Activated CD4-positive, alpha-beta T cell treated with anti-CD3 and anti-CD28 coated beads for 1 hour (primary cell): ENCODE results near the gene C2orf92.

Source experiments
- DNase-seq: peaks from one replicate; pipeline ENCODE4 v3.0.0-alpha.2; 2020

C2orf92 gene

GRCh38 chr2:97732436-97733340 lies 63.2 kb downstream of the C2orf92 start:
- no peak for DNase-seq

DNA sequence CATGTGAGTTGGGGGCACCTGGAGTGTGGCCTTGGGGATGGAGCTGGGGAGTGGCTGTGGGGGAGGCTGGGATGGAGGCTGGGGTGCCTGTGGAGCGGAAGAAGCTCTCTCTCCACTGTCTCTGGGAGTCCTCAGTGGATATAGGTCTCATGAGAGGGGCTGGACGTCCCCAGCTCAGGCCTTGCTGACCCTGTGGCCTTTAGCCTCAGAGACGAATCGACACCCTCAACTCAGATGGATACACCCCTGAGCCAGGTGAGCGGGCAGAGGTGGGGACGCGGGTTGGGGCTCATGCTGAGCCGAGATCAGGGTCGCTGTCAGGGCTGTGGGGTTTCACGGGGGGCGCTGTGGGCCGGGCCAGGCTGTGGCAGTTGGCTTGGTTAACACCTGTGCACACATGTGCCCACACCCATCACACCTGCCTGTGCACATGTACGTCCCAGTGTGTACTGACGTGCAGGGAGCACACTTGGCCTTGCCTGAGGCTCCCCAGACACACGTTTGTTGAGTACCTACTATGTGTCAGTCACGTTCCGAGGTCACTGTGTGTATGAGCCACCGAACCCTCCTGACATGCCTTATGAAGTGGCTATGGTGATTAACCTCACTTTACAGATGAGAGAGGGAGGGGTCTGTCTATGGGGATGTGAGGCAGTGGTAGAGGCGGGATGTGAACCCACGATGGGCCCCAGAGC lies 64.0 kb downstream of the C2orf92 start:
- DNase-seq: no peak

GRCh38 chr2:97734061-97735051 lies 64.8 kb downstream of the C2orf92 start:
- DNase-seq: no peak

DNA sequence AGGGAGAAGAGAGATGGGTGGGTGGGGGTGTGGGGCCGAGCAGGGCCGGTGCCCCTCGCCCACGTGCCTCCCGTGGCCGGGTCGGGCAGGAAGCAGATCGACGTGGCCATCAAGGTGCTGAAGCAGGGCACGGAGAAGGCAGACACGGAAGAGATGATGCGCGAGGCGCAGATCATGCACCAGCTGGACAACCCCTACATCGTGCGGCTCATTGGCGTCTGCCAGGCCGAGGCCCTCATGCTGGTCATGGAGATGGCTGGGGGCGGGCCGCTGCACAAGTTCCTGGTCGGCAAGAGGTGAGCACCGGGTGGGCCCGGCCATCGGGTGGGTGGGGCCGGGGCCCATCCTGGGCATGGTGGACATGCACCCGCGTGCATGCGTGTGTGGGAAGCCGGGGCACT lies 65.6 kb downstream of the C2orf92 start:
- DNase-seq: no peak

- DNase-seq: no peak
Observed at GRCh38 chr2:97736185-97736584, 66.7 kb downstream of the C2orf92 start.

GRCh38 chr2:97736608-97737330 lies 67.3 kb downstream of the C2orf92 start:
- DNase-seq: no peak

DNA sequence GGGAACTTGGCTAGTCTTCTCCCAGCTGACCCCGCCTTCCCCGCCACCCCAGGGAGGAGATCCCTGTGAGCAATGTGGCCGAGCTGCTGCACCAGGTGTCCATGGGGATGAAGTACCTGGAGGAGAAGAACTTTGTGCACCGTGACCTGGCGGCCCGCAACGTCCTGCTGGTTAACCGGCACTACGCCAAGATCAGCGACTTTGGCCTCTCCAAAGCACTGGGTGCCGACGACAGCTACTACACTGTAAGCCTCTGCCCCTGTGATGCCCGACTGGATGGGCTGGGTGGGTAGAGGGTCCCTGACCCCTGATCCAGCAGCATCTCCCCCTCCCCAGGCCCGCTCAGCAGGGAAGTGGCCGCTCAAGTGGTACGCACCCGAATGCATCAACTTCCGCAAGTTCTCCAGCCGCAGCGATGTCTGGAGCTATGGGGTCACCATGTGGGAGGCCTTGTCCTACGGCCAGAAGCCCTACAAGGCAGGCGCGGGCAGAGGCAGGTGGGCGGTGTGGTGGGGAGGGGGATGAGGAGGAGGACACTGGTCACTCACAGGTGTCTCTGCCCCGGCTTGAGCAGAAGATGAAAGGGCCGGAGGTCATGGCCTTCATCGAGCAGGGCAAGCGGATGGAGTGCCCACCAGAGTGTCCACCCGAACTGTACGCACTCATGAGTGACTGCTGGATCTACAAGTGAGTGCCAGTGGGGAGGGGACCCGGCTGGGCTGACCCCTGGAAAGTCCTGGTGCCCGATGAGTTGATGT lies 68.1 kb downstream of the C2orf92 start:
- no peak for DNase-seq

DNA sequence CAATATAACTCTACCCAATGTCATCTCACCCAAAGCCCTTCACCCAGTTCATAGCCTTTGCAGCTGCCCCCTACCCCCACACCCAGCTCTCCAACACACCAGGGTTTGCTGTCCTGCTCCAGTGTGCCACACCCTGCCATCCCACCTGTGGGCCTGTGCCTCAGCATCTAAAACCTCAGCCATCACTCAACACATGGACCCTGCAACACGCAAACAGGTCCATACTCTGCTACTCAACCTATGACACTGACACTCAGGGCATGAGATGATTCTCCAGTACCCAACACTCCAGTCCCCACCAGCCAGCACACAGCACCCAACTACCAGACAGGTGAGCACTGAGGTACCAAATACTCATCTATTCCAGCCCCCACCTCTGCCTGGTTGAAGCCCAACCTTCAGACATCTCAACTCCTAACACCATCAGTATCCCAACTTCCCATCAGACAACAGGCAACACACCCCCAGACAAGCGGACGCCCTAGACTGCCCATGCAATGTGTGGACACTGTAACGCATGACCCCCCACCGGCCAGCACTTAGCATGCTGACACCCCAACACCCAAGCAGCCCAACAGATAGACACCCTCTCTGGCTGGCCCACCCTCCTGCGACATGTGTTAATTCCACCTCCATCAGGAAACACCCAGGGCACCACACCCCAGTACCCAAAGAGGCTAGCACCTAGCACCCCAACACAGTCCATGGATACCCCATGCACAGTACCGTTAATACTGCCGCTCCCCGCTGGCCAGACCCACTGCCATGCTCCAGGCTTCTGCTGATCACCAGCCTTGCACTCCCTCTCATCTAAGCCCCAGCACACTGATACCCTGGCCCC lies 68.9 kb downstream of the C2orf92 start:
- no peak for DNase-seq

GRCh38 chr2:97739020-97739892 lies 69.7 kb downstream of the C2orf92 start:
- DNase-seq: no peak

DNA sequence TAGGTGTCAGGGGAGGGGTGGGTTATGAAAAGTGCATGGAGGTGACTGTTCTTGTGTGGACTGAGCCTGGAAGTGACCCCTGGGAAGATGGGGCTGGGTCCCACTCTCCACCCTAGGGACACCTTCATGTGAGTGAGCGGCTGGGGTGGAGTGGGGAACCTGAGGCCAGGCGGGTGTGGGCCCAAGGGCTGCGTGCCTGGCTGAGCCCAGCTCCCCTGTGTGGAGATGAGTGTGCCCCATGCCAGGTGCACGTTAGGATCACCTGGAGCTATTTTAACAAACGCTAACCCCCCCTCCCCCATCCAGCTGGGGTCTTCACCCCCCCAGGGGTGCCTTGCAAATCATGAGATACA lies 70.4 kb downstream of the C2orf92 start:
- no peak for DNase-seq

DNA sequence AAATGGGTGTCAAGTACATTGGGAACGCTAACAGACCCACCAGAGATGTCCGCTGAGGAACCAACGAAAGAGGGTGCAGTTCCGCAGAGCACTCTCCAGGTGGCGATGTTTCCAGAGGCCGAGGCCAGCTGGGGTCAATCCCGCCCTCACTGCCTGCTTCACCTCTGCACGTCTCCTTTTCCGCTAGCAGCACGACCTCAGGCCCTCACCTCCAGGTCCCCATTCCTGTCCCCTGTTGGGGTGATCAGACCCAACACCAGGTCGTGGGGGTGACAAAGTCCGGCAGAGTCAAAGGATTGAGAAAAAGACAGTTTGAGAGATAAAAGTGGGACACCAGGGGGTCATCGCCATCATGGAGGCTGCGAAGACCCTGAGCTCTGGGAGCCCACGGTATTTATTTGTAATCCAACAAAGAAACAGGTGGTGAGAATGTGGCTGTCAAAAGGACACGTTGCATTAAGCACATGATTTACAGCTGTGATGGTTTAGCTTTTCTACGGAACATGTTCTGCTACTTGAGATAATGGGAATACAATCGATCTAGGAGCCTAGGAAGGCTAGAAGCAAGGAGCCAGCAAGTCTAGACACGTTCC lies 71.2 kb downstream of the C2orf92 start:
- DNase-seq: no peak

DNA sequence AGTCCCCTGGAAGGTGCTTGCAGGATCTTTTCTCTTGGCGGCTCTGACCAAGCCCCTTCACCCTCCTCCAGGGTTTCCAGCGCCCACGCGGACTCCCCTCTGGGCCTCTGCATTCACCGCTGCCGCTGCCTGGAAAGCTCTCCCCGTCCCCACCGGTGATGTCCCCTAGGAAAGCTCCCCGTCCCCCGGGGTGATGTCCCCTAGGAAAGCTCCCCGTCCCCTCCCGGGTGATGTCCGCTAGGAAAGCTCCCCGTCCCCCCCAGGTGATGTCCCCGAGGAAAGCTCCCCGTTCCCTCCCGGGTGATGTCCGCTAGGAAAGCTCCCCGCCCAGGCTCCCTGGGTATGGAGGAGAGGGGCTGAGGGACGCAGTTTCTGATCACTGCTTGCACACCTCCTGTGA lies 71.7 kb downstream of the C2orf92 start:
- no peak for DNase-seq

GRCh38 chr2:97741686-97742085 lies 72.2 kb downstream of the C2orf92 start:
- no peak for DNase-seq

DNA sequence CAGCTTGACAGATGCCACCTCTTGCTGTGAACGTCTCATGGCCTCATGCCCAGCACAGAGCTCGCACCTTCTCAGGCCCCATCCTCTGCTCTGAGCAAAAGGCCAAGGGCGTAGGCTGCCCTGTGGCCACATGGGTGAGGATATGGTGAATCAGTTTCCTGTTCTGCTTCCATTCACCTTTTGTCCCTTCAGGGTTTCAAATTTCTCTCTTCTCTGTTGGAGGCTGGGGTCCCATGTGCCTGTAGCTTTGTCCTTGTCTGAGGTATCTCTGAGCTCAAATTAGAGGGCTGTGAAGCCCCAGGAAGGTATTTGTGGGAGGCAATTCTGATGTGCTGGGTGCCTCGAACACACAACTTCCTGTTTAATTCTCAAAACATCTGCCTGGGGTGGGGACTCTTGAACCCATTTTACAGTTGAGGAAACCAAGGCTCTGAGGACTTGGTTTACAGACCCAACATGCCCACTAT lies 72.9 kb downstream of the C2orf92 start:
- DNase-seq: no peak

DNA sequence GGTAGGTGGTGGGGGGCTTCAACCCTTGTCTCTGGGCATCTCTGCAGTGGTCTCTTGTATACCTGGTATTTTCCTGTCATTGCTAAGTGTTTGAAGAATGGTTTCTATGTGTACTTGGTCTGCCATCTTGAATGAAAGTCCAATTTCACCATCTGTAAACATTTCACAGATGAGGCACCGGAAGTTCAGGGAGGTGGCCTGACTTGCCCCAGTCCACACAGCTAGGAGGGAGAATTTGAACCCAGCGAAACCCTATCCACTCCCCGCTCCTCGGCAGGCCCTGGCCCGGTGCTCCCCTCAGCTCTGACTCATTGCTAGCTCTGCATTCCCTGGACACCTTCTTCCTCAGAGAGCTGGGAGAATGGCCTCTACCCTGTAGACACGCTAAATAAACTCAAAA lies 74.4 kb downstream of the C2orf92 start:
- no peak for DNase-seq

DNA sequence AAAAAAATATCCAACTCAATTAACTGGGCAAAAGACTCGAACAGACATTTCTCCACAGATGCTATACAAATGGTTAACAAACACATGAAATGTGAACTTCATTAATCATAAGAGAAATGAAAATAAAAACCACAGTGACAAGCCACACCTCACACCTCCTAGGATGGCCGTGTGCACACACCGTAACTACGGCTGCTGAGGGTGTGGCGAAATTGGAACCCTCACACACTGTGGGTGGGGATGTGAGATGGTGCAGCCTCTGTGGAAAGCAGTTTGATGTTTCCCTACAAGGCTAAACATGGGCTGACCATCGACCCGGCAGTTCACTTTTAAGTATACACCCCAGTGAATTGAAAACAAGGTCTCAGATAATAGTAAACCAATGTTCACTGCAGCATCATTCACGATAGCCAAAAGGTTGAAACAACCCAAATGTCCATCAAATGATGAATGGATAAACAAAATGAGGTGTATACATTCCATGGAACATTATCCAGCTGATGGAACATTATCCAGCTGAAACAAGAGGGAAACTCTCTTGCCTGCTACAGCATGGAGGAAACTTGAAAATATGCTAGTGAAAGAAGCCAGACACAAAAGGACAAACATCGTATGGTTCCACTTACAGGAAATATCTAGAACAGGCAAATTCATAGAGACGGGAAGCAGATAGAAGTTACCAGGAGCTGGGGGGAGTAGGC lies 76.1 kb downstream of the C2orf92 start:
- no peak for DNase-seq

DNA sequence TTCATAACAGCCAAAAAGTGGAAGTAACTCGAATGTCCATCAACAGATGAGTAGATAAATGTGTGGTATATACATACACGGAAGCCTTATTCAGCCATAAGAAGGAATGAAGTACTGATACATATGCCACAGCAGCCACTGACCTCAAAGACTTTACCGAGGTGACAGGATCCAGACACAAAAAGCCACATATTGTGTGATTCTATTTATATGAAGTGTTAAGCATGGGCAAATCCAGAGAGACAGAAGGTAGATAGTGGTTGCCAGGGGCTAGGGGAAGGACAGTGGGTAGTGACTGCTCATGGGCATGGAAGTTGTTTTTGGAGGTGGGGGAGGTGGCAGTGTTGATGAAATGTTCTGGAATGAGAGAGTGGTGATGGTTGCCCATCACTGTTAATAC lies 77.8 kb downstream of the C2orf92 start:
- DNase-seq: no peak

- no peak for DNase-seq
Observed at GRCh38 chr2:97747716-97748115, 78.2 kb downstream of the C2orf92 start.
